Heart right ventricle (tissue), 16 donors: ENCODE measurements around the gene BCL2L13. TPM values are rescaled to one million over a fixed set of nuclear protein-coding genes. Genes with fewer than 3 reads are reported as not detected.

Source experiments
- ATAC-seq, 8 donors: fragments of 200-7000 bp; cut with Tn5 transposase; one replicate each; pipeline ENCODE4 v1.9.1; 2020; ENCODE audit warnings: mild to moderate bottlenecking in 8 of 8, moderate library complexity in 8 of 8, moderate number of reproducible peaks in 1 of 8
- DNase-seq, 2 donors: peaks; one replicate each; pipeline ENCODE4 v3.0.0-alpha.2; 2020
- H3K27ac ChIP-seq, 10 donors: fragments of 200-600 bp; sonication (generic) in 2 of 10; one replicate each; pipeline versions ENCODE4 v1.5.0 to v1.8.0; 2020 to 2022; ENCODE audit warnings: mild to moderate bottlenecking in 3 of 10
- H3K27me3 ChIP-seq, 7 donors: fragments of 200-600 bp; one replicate each; pipeline ENCODE4 v1.8.0; 2021 to 2022; ENCODE audit warnings: mild to moderate bottlenecking in 2 of 7
- H3K36me3 ChIP-seq, 9 donors: fragments of 200-600 bp; sonication (generic) in 1 of 9; one replicate each; pipeline versions ENCODE4 v1.5.0 to v1.8.0; 2020 to 2022; ENCODE audit warnings: mild to moderate bottlenecking in 2 of 9
- H3K4me1 ChIP-seq, 9 donors: fragments of 200-600 bp; sonication (generic) in 1 of 9; one replicate each; pipeline versions ENCODE4 v1.5.0 to v1.8.0; 2020 to 2022; ENCODE audit warnings: mild to moderate bottlenecking in 4 of 9
- H3K4me3 ChIP-seq, 10 donors: fragments of 200-600 bp; sonication (generic) in 2 of 10; one replicate each; pipeline versions ENCODE4 v1.5.0 to v1.8.0; 2020 to 2022; ENCODE audit warnings: mild to moderate bottlenecking in 7 of 10, moderate library complexity in 2 of 10
- H3K9me3 ChIP-seq, 11 donors: fragments of 200-600 bp in 10 of 11; sonication (generic) in 2 of 11; one replicate each; pipeline versions ENCODE4 v1.5.0 to v1.8.0; 2013 to 2022; ENCODE audit warnings: mild to moderate bottlenecking in 2 of 11, control low read depth in 1 of 11, moderate library complexity in 1 of 11
- WGBS, 2 donors: extraction: QIAGEN DNeasy Blood & Tissue Kit; methylation state at CpG; one replicate each; pipeline ENCODE4 v1.1.7; 2013; ENCODE audit warnings: inconsistent platforms in 1 of 2; 5-methylcytosine and 5-hydroxymethylcytosine counted together
- intact Hi-C, 10 donors: fragments of 100-400 bp; cut with DNase I; formaldehyde crosslinking; loops; one replicate each; pipeline versions ENCODE4 v1.11.1 to v1.14.2; 2022
- polyA plus RNA-seq, 2 donors: library from polyadenylated mRNA; stranded (reverse); fragments of 200-250 nt; gene quantifications; one replicate each; pipeline ENCODE4 v1.2.3, GENCODE V29; 2013
- total RNA-seq, 10 donors: library from RNA; stranded (reverse); fragmentation: NEBNext Ultra II Directional in 3 of 10; extraction: Animal tissue kit (Norgen Biotek cat#: 25700) in 3 of 10; gene quantifications; one replicate each; pipeline versions ENCODE4 v1.2.1 to v1.2.4, GENCODE V29; 2021 to 2023
- TF ChIP-seq, protein P1 (sequence below), 9 donors: fragments of 200-600 bp; sonication (generic) in 2 of 9; IDR thresholded peaks; one replicate each; pipeline versions ENCODE4 v1.5.0 to v1.8.0; 2021 to 2022; ENCODE audit warnings: antibody characterized with exemption in 9 of 9, mild to moderate bottlenecking in 5 of 9, moderate library complexity in 1 of 9
- donor health status: Arrhythmogenic right ventricular cardiomyopathy.
- donor health status: ischemic (EF 13 %, LVEDD 7.1; RV severe dilation, severe dysfunction).
- donor health status: healthy with polysubstance abuse.
- donor health status: DM: no; HTN: yes; CAD: no.
- donor health status: DM: no; HTN: no; CAD: no.
- donor health status: ischemic (EF 25% LVEDD 6.9; RV normal size, moderate dysfunction).
- donor health status: ischemic (EF 25% LVEDD 5.7; RV mildly dilated, moderate dysfunction).
- donor health status: healthy.
- donor health status: DM: yes; HTN: yes; CAD: no.
- donor health status: Ischemic cardiomyopathy.
- donor health status: ischemic (EF 35%, LVEDD 5.7; RV mildly dilated, moderate dysfunction).
- donor health status: nonischemic (EF 11% LVEDD 7.7; RV severe dilation, severe dysfunction).
- donor health status: DM: yes; HTN: yes; CAD: no.
- donor health status: PGD.
- donor health status: ischemic (EF 29% LVEDD 5.4; RV normal size, mild dysfunction).
- donor health status: nonischemic (EF 23%, LVEDD 6.1; RV moderate dilation, normal function).

BCL2L13 gene
- total and polyA plus RNA-seq, 12 donors, result 27.9 to 113 (median 88.7) TPM

GRCh38 chr22:17772249-17772957, 133.8 kb downstream of the BCL2L13 start:
- Histone ChIP-seq H3K9me3 (no peaks in the 10 kb centered on the region), H3K4me3 (peak overlapping the region in 6 of 10 donors; percentile 71 to 81 (median 76)), H3K36me3 (no peaks in the 10 kb centered on the region), H3K4me1 (peaks cover 3 to 73% (median 20%) of the 10 kb centered on the region in 9 donors), H3K27me3 (no peaks in the 10 kb centered on the region), H3K27ac (peak overlapping the region in 2 of 10 donors; percentile 76 to 98)
- TF ChIP-seq, protein P1, sequence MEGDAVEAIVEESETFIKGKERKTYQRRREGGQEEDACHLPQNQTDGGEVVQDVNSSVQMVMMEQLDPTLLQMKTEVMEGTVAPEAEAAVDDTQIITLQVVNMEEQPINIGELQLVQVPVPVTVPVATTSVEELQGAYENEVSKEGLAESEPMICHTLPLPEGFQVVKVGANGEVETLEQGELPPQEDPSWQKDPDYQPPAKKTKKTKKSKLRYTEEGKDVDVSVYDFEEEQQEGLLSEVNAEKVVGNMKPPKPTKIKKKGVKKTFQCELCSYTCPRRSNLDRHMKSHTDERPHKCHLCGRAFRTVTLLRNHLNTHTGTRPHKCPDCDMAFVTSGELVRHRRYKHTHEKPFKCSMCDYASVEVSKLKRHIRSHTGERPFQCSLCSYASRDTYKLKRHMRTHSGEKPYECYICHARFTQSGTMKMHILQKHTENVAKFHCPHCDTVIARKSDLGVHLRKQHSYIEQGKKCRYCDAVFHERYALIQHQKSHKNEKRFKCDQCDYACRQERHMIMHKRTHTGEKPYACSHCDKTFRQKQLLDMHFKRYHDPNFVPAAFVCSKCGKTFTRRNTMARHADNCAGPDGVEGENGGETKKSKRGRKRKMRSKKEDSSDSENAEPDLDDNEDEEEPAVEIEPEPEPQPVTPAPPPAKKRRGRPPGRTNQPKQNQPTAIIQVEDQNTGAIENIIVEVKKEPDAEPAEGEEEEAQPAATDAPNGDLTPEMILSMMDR (IDR thresholded peaks at IDR 0.05), result no peak
- DNase-seq (no peak), ATAC-seq (peak in 1 of 8 donors; percentile 1)
- WGBS, 2 donors, result 75 to 83% methylated on average over 21 of the region's 21 CpGs
- intact Hi-C loops, result loop anchor here in 1 of 10 donors (10.0 kb wide), 1 partner anchor 138 kb away; the partner anchor contains the start of gene BCL2L13

DNA sequence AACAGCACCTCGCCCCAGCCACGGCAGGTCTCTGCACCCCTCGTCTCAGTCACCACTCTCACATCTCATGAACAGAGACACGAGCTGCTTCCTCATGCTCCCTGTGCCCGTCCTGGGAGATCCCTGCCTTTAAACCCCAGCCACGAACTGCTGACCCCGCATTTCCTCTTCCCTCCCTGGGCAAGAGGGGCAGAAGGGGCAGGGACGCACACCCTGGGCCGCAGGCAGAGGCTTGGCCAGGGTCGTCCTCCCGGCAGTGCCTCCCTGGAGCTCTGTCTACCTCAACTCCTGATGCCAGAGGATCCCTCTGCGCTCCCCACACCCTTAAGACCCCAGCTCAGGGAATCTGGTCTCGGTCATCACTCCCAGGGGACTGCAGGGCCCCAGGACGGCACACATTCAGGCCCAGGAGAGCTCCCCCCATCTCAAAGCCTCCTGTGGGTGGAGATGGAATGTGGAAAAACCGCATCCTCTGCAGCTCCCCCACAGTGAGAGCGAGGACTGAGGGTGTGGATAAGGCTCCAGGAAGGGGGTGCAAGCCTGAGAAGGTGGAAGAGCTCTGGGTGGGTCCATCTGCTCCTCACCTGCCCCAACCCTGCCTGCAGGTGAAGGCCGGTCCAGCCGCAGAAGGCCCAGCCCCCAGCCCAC, 134.5 kb downstream of the BCL2L13 start:
- WGBS, 2 donors, result 66 to 68% methylated on average over 18 of the region's 18 CpGs
- TF ChIP-seq, protein P1 (IDR thresholded peaks at IDR 0.05), result no peak
- Histone ChIP-seq H3K4me1 (peaks cover 3 to 79% (median 20%) of the 10 kb centered on the region in 9 donors), H3K27ac (peak overlapping the region in 4 of 10 donors; percentile 57 to 98 (median 75)), H3K27me3 (no peaks in the 10 kb centered on the region), H3K36me3 (no peaks in the 10 kb centered on the region), H3K4me3 (peak overlapping the region in 9 of 10 donors; percentile 64 to 81 (median 74)), H3K9me3 (no peaks in the 10 kb centered on the region)
- DNase-seq (no peak), ATAC-seq (peak in 5 of 8 donors; percentile 8 to 40 (median 14))
- intact Hi-C loops, result loop anchor here in 1 of 10 donors (10.0 kb wide), 1 partner anchor 138 kb away; the partner anchor contains the start of gene BCL2L13

DNA sequence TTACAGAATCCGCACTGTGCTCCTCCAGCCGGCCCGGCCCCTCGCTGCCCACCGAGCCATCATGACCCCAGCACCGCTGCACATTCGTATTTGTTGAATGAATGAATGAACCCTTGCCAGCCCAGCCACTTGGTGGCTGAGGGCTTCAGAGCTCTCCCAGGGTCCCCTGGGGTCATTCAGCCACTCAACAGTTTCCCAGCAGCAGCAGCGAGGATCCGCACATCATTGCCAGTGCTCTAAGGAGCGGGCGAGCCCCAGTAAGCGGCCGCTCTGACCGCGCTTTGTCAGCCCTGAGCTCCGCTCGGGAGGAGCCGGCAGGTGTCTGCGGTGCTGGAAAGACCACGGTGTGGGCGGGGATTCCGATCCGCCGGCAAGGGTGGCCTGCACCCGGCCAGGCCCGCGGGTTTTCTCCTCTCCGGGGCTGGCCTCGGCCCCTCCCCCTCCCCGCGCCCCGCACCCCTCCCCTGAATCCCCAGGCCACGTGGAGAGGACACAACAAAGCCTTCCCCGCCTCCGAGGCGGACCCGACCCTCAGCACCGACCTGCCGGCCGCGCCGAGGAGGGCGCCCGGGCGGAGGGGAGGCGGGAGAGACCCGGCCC, 135.1 kb downstream of the BCL2L13 start:
- peak in 1 of 2 donors; percentile 44 for DNase-seq
- no peaks in the 10 kb centered on the region for H3K36me3 ChIP-seq
- peak overlapping the region; percentile 29 to 98 (median 73) for H3K27ac ChIP-seq
- 3 to 6% methylated on average over 31 to 46 of the region's 47 CpGs for WGBS, 2 donors
- H3K27me3 ChIP-seq, result no peaks in the 10 kb centered on the region
- peak; percentile 29 to 52 (median 34) for ATAC-seq
- H3K4me1 ChIP-seq, result peaks cover 3 to 84% (median 20%) of the 10 kb centered on the region in 9 donors
- H3K9me3 ChIP-seq, result no peaks in the 10 kb centered on the region
- TF ChIP-seq, protein P1 (IDR thresholded peaks at IDR 0.05), result no peak
- H3K4me3 ChIP-seq, result peak overlapping the region; percentile 30 to 81 (median 73)
- intact Hi-C loops, result loop anchor here in 1 of 10 donors (10.0 kb wide), 1 partner anchor 139 kb away; the partner anchor contains the start of gene BCL2L13
